Smooth muscle cell (in vitro differentiated cells): ENCODE measurements around the gene SMTN. TPM values are rescaled to one million over a fixed set of nuclear protein-coding genes. Genes with fewer than 3 reads are reported as not detected.

Experiments
- DNase-seq: peaks from one replicate; lab custom pipeline; 2025; ENCODE audit not compliant: unreplicated experiment; lab: John Stamatoyannopoulos, UW
- H2AFZ ChIP-seq: fragments of 200-600 bp; sonication (generic); 2 replicates; pipeline ENCODE4 v1.6.0; 2016; ENCODE audit warnings: antibody characterized with exemption, low read depth, mild to moderate bottlenecking
- H3F3A ChIP-seq: fragments of 200-600 bp; sonication (generic); 2 replicates; pipeline ENCODE4 v1.6.0; 2017; ENCODE audit warnings: antibody characterized with exemption, low read depth
- H3K27ac ChIP-seq: fragments of 200-600 bp; sonication (generic); 2 replicates; pipeline ENCODE4 v1.5.1; 2016; ENCODE audit warnings: low read depth, mild to moderate bottlenecking
- H3K27me3 ChIP-seq: fragments of 200-600 bp; sonication (generic); 2 replicates; pipeline ENCODE4 v1.6.1; 2016; ENCODE audit warnings: low read depth, mild to moderate bottlenecking
- H3K36me3 ChIP-seq: fragments of 200-600 bp; sonication (generic); 2 replicates; pipeline ENCODE4 v1.5.1; 2016; ENCODE audit warnings: low read depth
- H3K4me1 ChIP-seq: fragments of 200-600 bp; sonication (generic); 2 replicates; pipeline ENCODE4 v1.5.1; 2016; ENCODE audit warnings: low read depth
- H3K4me2 ChIP-seq: fragments of 200-600 bp; sonication (generic); 2 replicates; pipeline ENCODE4 v1.6.0; 2016; ENCODE audit warnings: mild to moderate bottlenecking
- H3K4me3 ChIP-seq: fragments of 200-600 bp; sonication (generic); 2 replicates; pipeline ENCODE4 v1.5.1; 2016; ENCODE audit warnings: mild to moderate bottlenecking
- H3K79me2 ChIP-seq: fragments of 200-600 bp; sonication (generic); 2 replicates; pipeline ENCODE4 v1.6.0; 2016; ENCODE audit warnings: low read depth, mild to moderate bottlenecking
- H3K9ac ChIP-seq: fragments of 200-600 bp; sonication (generic); 2 replicates; pipeline ENCODE4 v1.6.0; 2016; ENCODE audit warnings: low read depth
- H3K9me3 ChIP-seq: fragments of 200-600 bp; sonication (generic); replicated peaks from 2 replicates; pipeline ENCODE4 v1.5.1; 2016; ENCODE audit warnings: low read depth
- H4K20me1 ChIP-seq: fragments of 200-600 bp; sonication (generic); 2 replicates; pipeline ENCODE4 v1.6.0; 2016; ENCODE audit warnings: low read depth
- WGBS: methylation state at CpG from one replicate; pipeline ENCODE4 v1.1.7; 2016; ENCODE audit warnings: low lambda C conversion rate; 5-methylcytosine and 5-hydroxymethylcytosine counted together
- polyA plus RNA-seq: library from polyadenylated mRNA; unstranded; fragments of >200 nt; fragmentation: Nextera tagmentation; extraction: Ambion mirVana; gene quantifications from 2 replicates; pipeline ENCODE4 v1.2.1, GENCODE V29; 2016
- total RNA-seq: library from RNA; depleted of rRNA; stranded (reverse); fragments of >200 nt; gene quantifications from 2 replicates; pipeline ENCODE4 v1.2.3, GENCODE V29; 2014
- TF ChIP-seq, protein P1 (sequence below): fragments of 200-600 bp; sonication (generic); IDR thresholded peaks from 2 replicates; pipeline ENCODE4 v1.5.1; 2017; ENCODE audit warnings: borderline replicate concordance, mild to moderate bottlenecking, antibody characterized with exemption; ENCODE audit not compliant: insufficient read depth, poor library complexity, severe bottlenecking

The SMTN gene
- total and polyA plus RNA-seq, 2 experiments from 2014 or later = 58.6 to 108 TPM

GRCh38 chr22:31136155-31136554 lies 55.0 kb downstream of the SMTN start:
- TF ChIP-seq, protein P1, sequence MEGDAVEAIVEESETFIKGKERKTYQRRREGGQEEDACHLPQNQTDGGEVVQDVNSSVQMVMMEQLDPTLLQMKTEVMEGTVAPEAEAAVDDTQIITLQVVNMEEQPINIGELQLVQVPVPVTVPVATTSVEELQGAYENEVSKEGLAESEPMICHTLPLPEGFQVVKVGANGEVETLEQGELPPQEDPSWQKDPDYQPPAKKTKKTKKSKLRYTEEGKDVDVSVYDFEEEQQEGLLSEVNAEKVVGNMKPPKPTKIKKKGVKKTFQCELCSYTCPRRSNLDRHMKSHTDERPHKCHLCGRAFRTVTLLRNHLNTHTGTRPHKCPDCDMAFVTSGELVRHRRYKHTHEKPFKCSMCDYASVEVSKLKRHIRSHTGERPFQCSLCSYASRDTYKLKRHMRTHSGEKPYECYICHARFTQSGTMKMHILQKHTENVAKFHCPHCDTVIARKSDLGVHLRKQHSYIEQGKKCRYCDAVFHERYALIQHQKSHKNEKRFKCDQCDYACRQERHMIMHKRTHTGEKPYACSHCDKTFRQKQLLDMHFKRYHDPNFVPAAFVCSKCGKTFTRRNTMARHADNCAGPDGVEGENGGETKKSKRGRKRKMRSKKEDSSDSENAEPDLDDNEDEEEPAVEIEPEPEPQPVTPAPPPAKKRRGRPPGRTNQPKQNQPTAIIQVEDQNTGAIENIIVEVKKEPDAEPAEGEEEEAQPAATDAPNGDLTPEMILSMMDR = no peak
- no peaks in the 10 kb centered on the region for H3K79me2 ChIP-seq
- H3K4me2 ChIP-seq = no peak overlapping the region
- DNase-seq = no peak
- H3K27me3 ChIP-seq = peaks cover 26% of the 10 kb centered on the region
- no peak overlapping the region for H2AFZ ChIP-seq
- H3K9me3 ChIP-seq = no peaks in the 10 kb centered on the region
- no peak overlapping the region for H3K27ac ChIP-seq
- no peaks in the 10 kb centered on the region for H3F3A ChIP-seq
- H3K36me3 ChIP-seq = no peaks in the 10 kb centered on the region
- peaks cover 6% of the 10 kb centered on the region for H3K4me1 ChIP-seq
- no peaks in the 10 kb centered on the region for H4K20me1 ChIP-seq
- H3K9ac ChIP-seq = no peak overlapping the region
- 94% methylated on average over 9 of the region's 9 CpGs for WGBS
- no peak overlapping the region for H3K4me3 ChIP-seq

GRCh38 chr22:31136711-31137110 lies 55.6 kb downstream of the SMTN start:
- Histone ChIP-seq H3K79me2 (no peaks in the 10 kb centered on the region), H4K20me1 (no peaks in the 10 kb centered on the region), H3K27ac (no peak overlapping the region), H3K9ac (no peak overlapping the region), H3K4me1 (peaks cover 6% of the 10 kb centered on the region), H3K36me3 (no peaks in the 10 kb centered on the region), H3F3A (no peaks in the 10 kb centered on the region), H3K9me3 (no peaks in the 10 kb centered on the region), H3K27me3 (peaks cover 26% of the 10 kb centered on the region), H2AFZ (no peak overlapping the region), H3K4me2 (no peak overlapping the region), H3K4me3 (no peak overlapping the region)
- 91% methylated on average over 9 of the region's 16 CpGs for WGBS
- TF ChIP-seq, protein P1 = no peak
- DNase-seq = no peak

DNA sequence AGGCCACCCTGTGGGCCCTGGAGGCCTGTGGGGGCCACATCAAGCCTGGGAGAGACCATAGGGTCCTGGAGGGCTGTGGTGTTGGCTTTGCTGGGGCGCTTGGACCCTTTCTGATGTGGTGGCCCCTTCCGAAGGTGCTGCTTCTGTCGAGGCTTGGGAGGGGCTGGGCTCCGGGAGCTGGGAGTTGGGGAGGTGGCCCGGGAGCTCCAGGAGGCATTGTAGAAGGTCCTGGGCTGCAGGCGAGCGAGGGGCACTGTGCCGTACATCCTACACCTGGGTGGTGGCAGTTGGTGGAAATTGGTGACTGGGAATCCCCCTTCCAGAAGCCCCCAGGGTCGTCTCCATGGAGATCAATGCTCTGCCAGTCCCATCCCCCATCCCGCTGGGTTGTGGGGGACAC lies 56.6 kb downstream of the SMTN start:
- Histone ChIP-seq H3K79me2 (no peaks in the 10 kb centered on the region), H3K4me3 (no peak overlapping the region), H3K27me3 (peaks cover 26% of the 10 kb centered on the region), H3K9me3 (no peaks in the 10 kb centered on the region), H3K4me2 (no peak overlapping the region), H3K27ac (no peak overlapping the region), H3K9ac (no peak overlapping the region), H4K20me1 (no peaks in the 10 kb centered on the region), H2AFZ (no peak overlapping the region), H3K4me1 (peaks cover 6% of the 10 kb centered on the region), H3F3A (no peaks in the 10 kb centered on the region), H3K36me3 (no peaks in the 10 kb centered on the region)
- WGBS = 76% methylated on average over 8 of the region's 10 CpGs
- no peak for DNase-seq
- TF ChIP-seq, protein P1 = no peak

GRCh38 chr22:31138126-31138525 lies 57.0 kb downstream of the SMTN start:
- TF ChIP-seq, protein P1 = no peak
- H3K9me3 ChIP-seq = no peaks in the 10 kb centered on the region
- 85% methylated on average over 10 of the region's 10 CpGs for WGBS

More at GRCh38 chr22:31138126-31138525, 57.0 kb downstream of the SMTN start:
- H3K79me2 ChIP-seq = no peaks in the 10 kb centered on the region
- no peak overlapping the region for H3K27ac ChIP-seq
- no peak overlapping the region for H3K4me3 ChIP-seq
- no peak for DNase-seq
- no peak overlapping the region for H2AFZ ChIP-seq
- no peaks in the 10 kb centered on the region for H4K20me1 ChIP-seq
- H3F3A ChIP-seq = no peaks in the 10 kb centered on the region
- H3K27me3 ChIP-seq = peaks cover 26% of the 10 kb centered on the region
- no peak overlapping the region for H3K9ac ChIP-seq
- no peaks in the 10 kb centered on the region for H3K36me3 ChIP-seq
- H3K4me2 ChIP-seq = no peak overlapping the region
- peaks cover 6% of the 10 kb centered on the region for H3K4me1 ChIP-seq
